Activated naive CD4-positive, alpha-beta T cell (primary cell): ENCODE data around the gene CROT.

Source experiments
- DNase-seq, 4 experiments: peaks; one replicate each; lab custom pipeline; 2025; lab: John Stamatoyannopoulos, UW

The CROT gene

GRCh38 chr7:87413951-87414793 lies 68.7 kb downstream of the CROT start:
- no peak for DNase-seq

DNA sequence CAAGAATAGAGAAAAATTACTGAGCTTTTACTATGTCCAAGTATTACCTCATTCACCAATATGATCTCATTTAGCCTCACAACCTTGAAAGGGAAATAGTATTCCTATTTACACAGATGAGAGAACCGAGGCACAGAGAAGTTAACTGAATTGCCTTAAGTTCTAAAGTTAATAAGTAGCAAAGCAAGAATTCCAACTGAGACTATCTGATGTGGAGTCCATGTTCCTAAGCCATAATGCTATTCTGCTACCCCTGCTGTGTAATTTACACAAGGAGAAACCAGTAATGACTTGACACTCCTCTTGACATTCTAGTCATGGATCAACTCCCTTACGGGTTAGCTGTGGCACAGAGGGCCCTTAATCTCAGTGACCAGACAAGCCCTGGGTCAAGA lies 69.3 kb downstream of the CROT start:
- no peak for DNase-seq

DNA sequence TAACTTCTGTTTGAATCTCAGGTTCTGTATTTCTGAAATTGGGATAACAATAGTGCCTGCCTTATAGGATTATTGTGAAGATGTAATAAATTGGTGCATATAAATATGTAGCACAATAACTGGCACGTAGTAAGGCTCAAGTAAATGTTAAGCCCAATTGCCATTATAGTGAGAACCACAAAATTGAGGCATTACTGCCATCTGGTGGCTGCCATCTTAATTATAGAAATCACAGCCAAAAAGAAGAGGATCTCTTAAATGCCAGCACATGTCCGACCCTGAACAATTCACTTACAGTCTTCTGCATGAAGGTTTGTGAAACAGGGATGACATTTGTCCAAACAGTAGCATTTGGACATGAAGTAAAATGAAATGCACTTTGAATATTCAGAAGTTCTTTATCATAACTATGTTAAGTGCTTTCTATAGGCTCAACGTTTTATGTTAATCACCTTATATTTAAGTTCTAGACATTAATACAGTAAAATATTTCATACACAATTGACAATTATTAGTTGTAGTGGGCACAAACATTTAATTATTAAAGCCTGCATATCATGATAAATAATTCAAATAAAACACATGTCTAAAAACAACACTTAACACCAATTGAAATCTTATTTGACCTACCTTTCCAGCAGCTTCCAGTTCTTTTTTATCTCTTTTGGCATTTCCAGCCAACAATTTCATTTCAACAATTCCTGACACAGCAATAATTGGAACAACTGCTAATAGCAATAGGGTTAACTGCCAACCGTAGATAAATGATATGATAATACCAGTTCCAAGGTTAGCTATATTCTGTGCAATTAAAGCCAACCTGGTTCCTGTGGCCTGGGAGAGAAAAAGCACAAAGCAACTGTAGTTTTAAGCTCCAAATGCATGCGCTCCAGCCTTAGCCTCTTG lies 71.5 kb downstream of the CROT start:
- peak in 3 of 4 experiments; percentile 11 to 43 (median 36) for DNase-seq

GRCh38 chr7:87420173-87420572 lies 74.7 kb downstream of the CROT start:
- DNase-seq: no peak

DNA sequence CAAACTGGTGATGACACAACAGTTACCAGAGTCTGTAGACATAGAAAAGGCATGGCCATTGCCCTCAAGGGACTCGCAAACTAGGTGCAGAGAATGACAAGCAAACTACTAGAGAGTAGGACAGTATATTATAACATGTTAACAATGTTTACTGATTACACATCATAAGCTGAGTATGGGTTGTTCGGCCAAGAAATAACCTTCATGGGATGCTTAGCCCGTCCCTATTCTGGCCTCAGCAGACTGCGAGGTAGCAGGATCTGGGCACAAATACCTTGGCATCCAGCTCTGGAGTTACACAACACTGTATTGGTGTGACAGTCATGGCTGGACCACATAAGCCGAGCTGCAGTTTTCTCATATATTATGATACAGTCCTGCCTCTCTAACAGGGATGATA lies 78.6 kb downstream of the CROT start:
- no peak for DNase-seq

GRCh38 chr7:87426160-87426559 lies 80.7 kb downstream of the CROT start:
- no peak for DNase-seq

DNA sequence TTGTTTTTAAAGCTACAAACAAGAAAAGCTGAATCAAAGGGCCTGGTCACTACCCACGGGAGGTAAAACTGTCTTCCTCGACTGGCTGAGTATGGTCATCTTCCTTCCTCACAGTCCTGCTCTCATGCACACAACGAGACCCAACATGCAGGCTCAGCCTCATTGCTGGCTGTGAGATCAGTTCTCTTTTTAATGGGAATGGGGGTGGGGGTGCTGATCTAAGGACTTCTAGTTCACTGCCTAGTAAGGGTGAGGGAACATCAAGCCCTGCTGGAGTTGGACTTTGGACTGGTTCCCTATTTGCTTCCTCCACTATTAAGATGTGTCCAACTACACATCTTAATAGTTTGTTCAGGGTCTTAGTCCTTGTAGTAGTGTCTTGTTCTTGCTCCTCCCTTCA lies 81.8 kb downstream of the CROT start:
- DNase-seq: no peak

GRCh38 chr7:87432536-87432935 lies 87.1 kb downstream of the CROT start:
- DNase-seq: no peak

GRCh38 chr7:87435546-87435945 lies 90.1 kb downstream of the CROT start:
- no peak for DNase-seq

DNA sequence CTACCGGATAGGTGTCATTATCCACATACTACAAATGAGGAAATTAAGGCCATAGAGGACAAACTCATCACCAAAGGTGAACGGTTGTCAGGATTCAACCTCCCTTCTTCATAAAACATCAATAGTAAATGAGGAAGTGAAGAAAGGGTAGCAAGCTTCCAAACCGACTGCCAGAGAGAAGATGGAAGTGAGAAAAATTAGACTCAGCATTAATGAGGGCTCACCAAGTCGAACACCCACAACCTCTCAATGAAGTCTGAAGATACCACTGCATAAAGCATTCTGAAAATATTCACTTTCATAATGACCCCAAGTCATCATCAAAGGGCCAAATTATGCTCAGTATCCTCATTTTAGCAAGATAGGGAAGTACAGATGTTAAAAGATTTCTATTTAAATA lies 100.4 kb downstream of the CROT start:
- no peak for DNase-seq

- no peak for DNase-seq
Measured at GRCh38 chr7:87447116-87447635, 101.7 kb downstream of the CROT start.

GRCh38 chr7:87448388-87448787 lies 102.9 kb downstream of the CROT start:
- DNase-seq: no peak
